Smooth muscle cell (in vitro differentiated cells): ENCODE data around the gene APBA2. TPM values are rescaled to one million over a fixed set of nuclear protein-coding genes. Genes with fewer than 3 reads are reported as not detected.

Experiments
- DNase-seq: peaks from one replicate; lab custom pipeline; 2025; ENCODE audit not compliant: unreplicated experiment; lab: John Stamatoyannopoulos, UW
- H2AFZ ChIP-seq: fragments of 200-600 bp; sonication (generic); 2 replicates; pipeline ENCODE4 v1.6.0; 2016; ENCODE audit warnings: antibody characterized with exemption, low read depth, mild to moderate bottlenecking
- H3F3A ChIP-seq: fragments of 200-600 bp; sonication (generic); 2 replicates; pipeline ENCODE4 v1.6.0; 2017; ENCODE audit warnings: antibody characterized with exemption, low read depth
- H3K27ac ChIP-seq: fragments of 200-600 bp; sonication (generic); 2 replicates; pipeline ENCODE4 v1.5.1; 2016; ENCODE audit warnings: low read depth, mild to moderate bottlenecking
- H3K27me3 ChIP-seq: fragments of 200-600 bp; sonication (generic); 2 replicates; pipeline ENCODE4 v1.6.1; 2016; ENCODE audit warnings: low read depth, mild to moderate bottlenecking
- H3K36me3 ChIP-seq: fragments of 200-600 bp; sonication (generic); 2 replicates; pipeline ENCODE4 v1.5.1; 2016; ENCODE audit warnings: low read depth
- H3K4me1 ChIP-seq: fragments of 200-600 bp; sonication (generic); 2 replicates; pipeline ENCODE4 v1.5.1; 2016; ENCODE audit warnings: low read depth
- H3K4me2 ChIP-seq: fragments of 200-600 bp; sonication (generic); 2 replicates; pipeline ENCODE4 v1.6.0; 2016; ENCODE audit warnings: mild to moderate bottlenecking
- H3K4me3 ChIP-seq: fragments of 200-600 bp; sonication (generic); 2 replicates; pipeline ENCODE4 v1.5.1; 2016; ENCODE audit warnings: mild to moderate bottlenecking
- H3K79me2 ChIP-seq: fragments of 200-600 bp; sonication (generic); 2 replicates; pipeline ENCODE4 v1.6.0; 2016; ENCODE audit warnings: low read depth, mild to moderate bottlenecking
- H3K9ac ChIP-seq: fragments of 200-600 bp; sonication (generic); 2 replicates; pipeline ENCODE4 v1.6.0; 2016; ENCODE audit warnings: low read depth
- H3K9me3 ChIP-seq: fragments of 200-600 bp; sonication (generic); replicated peaks from 2 replicates; pipeline ENCODE4 v1.5.1; 2016; ENCODE audit warnings: low read depth
- H4K20me1 ChIP-seq: fragments of 200-600 bp; sonication (generic); 2 replicates; pipeline ENCODE4 v1.6.0; 2016; ENCODE audit warnings: low read depth
- CTCF ChIP-seq: fragments of 200-600 bp; sonication (generic); IDR thresholded peaks from 2 replicates; pipeline ENCODE4 v1.5.1; 2017; ENCODE audit warnings: borderline replicate concordance, mild to moderate bottlenecking, antibody characterized with exemption; ENCODE audit not compliant: insufficient read depth, poor library complexity, severe bottlenecking
- WGBS: methylation state at CpG from one replicate; pipeline ENCODE4 v1.1.7; 2016; ENCODE audit warnings: low lambda C conversion rate; 5-methylcytosine and 5-hydroxymethylcytosine counted together
- polyA plus RNA-seq: library from polyadenylated mRNA; unstranded; fragments of >200 nt; fragmentation: Nextera tagmentation; extraction: Ambion mirVana; gene quantifications from 2 replicates; pipeline ENCODE4 v1.2.1, GENCODE V29; 2016
- total RNA-seq: library from RNA; depleted of rRNA; stranded (reverse); fragments of >200 nt; gene quantifications from 2 replicates; pipeline ENCODE4 v1.2.3, GENCODE V29; 2014

The APBA2 gene
- total and polyA plus RNA-seq, 2 experiments from 2014 or later = 10.2 to 14.9 TPM

GRCh38 chr15:29102911-29103823 lies 217.4 kb downstream of the APBA2 start:
- Histone ChIP-seq H3K9me3 (no peaks in the 10 kb centered on the region), H3K27me3 (no peaks in the 10 kb centered on the region), H3K27ac (no peak overlapping the region), H3K4me3 (peak overlapping the region; percentile 52), H4K20me1 (no peaks in the 10 kb centered on the region), H2AFZ (peak overlapping the region; percentile 87), H3K4me1 (peaks cover 8% of the 10 kb centered on the region), H3K36me3 (no peaks in the 10 kb centered on the region), H3K9ac (peak overlapping the region; percentile 17), H3F3A (no peaks in the 10 kb centered on the region), H3K4me2 (peak overlapping the region; percentile 90), H3K79me2 (no peaks in the 10 kb centered on the region)
- TF ChIP-seq CTCF = no peak
- DNase-seq = no peak
- WGBS = 61% methylated on average over 40 of the region's 51 CpGs

- peak overlapping the region; percentile 87 for H2AFZ ChIP-seq
- peak; percentile 66 for DNase-seq
- peak overlapping the region; percentile 90 for H3K4me2 ChIP-seq
- H3K4me1 ChIP-seq = peaks cover 8% of the 10 kb centered on the region
- H4K20me1 ChIP-seq = no peaks in the 10 kb centered on the region
- H3K27ac ChIP-seq = no peak overlapping the region
- no peaks in the 10 kb centered on the region for H3K27me3 ChIP-seq
- H3K36me3 ChIP-seq = no peaks in the 10 kb centered on the region
- H3F3A ChIP-seq = no peaks in the 10 kb centered on the region
- no peaks in the 10 kb centered on the region for H3K79me2 ChIP-seq
- H3K9ac ChIP-seq = peak overlapping the region; percentile 17
- peak overlapping the region; percentile 52 for H3K4me3 ChIP-seq
- TF ChIP-seq CTCF = peak; percentile 93
- H3K9me3 ChIP-seq = no peaks in the 10 kb centered on the region
- 38% methylated on average over 46 of the region's 47 CpGs for WGBS
Observed at GRCh38 chr15:29103824-29104565, 218.2 kb downstream of the APBA2 start.

GRCh38 chr15:29104566-29104880 lies 218.7 kb downstream of the APBA2 start:
- no peaks in the 10 kb centered on the region for H3K9me3 ChIP-seq
- H3K27me3 ChIP-seq = no peaks in the 10 kb centered on the region
- no peak overlapping the region for H3K4me3 ChIP-seq
- H3K9ac ChIP-seq = no peak overlapping the region
- H3K4me1 ChIP-seq = peaks cover 8% of the 10 kb centered on the region
- no peak overlapping the region for H3K4me2 ChIP-seq
- 97% methylated on average over 6 of the region's 6 CpGs for WGBS
- no peaks in the 10 kb centered on the region for H3K36me3 ChIP-seq
- TF ChIP-seq CTCF = no peak
- H3K79me2 ChIP-seq = no peaks in the 10 kb centered on the region
- H3F3A ChIP-seq = no peaks in the 10 kb centered on the region
- no peak overlapping the region for H2AFZ ChIP-seq
- no peak for DNase-seq
- H3K27ac ChIP-seq = no peak overlapping the region
- no peaks in the 10 kb centered on the region for H4K20me1 ChIP-seq
